ENCODE results near the gene BBIP1.

GRCh38 chr10:110859973-110860376, 59.0 kb downstream of the BBIP1 start:
- no peak for TF ChIP-seq EZH2 (IDR thresholded peaks at IDR 0.05; ENCODE audit: borderline replicate concordance, low read depth, low read length, severe bottlenecking)
- TF ChIP-seq CTCF (IDR thresholded peaks at IDR 0.05; ENCODE audit: borderline replicate concordance, extremely low read depth, low read length, poor library complexity, severe bottlenecking) = no peak

All from DND-41 (cell line).